Gastrocnemius medialis (tissue), 4 donors: Measurements from ENCODE around the gene KCNAB1.

Experiments used
- CTCF ChIP-seq, 5 experiments: fragments of 450-650 bp in 3 of 5; fragments of 200-600 bp in 2 of 5; sonication (generic) in 2 of 5; IDR thresholded peaks in 4 of 5; conservative IDR thresholded peaks in 1 of 5; 1 replicate in 4 of 5; 2 replicates in 1 of 5; pipeline ENCODE4 v1.5.1; 2016 to 2019; ENCODE audit warnings: antibody characterized with exemption in 5 of 5, mild to moderate bottlenecking in 3 of 5, moderate library complexity in 3 of 5
- POLR2A ChIP-seq, 2 donors: fragments of 450-650 bp; IDR thresholded peaks; one replicate each; pipeline ENCODE4 v1.6.1; 2017; ENCODE audit warnings: antibody characterized with exemption in 2 of 2, mild to moderate bottlenecking in 2 of 2, moderate library complexity in 2 of 2

GRCh38 chr3:156256945-156257344 is 136.6 kb downstream of the KCNAB1 start:
- TF ChIP-seq CTCF (IDR thresholded peaks at IDR 0.05 in 4 of 5, conservative IDR thresholded peaks at IDR 0.05 in 1 of 5) (no peak), POLR2A (IDR thresholded peaks at IDR 0.05) (no peak)
